ENCODE data around the gene NBAS.

The NBAS gene

GRCh38 chr2:15486770-15487169 lies 74.4 kb downstream of the NBAS start:
- Histone ChIP-seq H3K27ac (no peak overlapping the region), H3K36me3 (peaks cover 39% of the 10 kb centered on the region), H3K9me3 (no peaks in the 10 kb centered on the region), H3K4me1 (no peaks in the 10 kb centered on the region), H3K9ac (no peak overlapping the region), H4K20me1 (no peaks in the 10 kb centered on the region), H3K4me3 (no peak overlapping the region), H3K27me3 (no peaks in the 10 kb centered on the region), H3K4me2 (no peak overlapping the region)
- TF ChIP-seq Cebpa-rat (IDR thresholded peaks at IDR 0.05) = no peak

GRCh38 chr2:15485949-15486348 lies 75.2 kb downstream of the NBAS start:
- no peak overlapping the region for H3K9ac ChIP-seq
- H3K27me3 ChIP-seq = no peaks in the 10 kb centered on the region
- TF ChIP-seq Cebpa-rat (IDR thresholded peaks at IDR 0.05) = no peak
- H4K20me1 ChIP-seq = no peaks in the 10 kb centered on the region
- no peak overlapping the region for H3K27ac ChIP-seq
- no peaks in the 10 kb centered on the region for H3K9me3 ChIP-seq
- no peak overlapping the region for H3K4me3 ChIP-seq
- H3K36me3 ChIP-seq = peaks cover 47% of the 10 kb centered on the region
- H3K4me1 ChIP-seq = no peaks in the 10 kb centered on the region
- no peak overlapping the region for H3K4me2 ChIP-seq

- Histone ChIP-seq H3K9ac (no peak overlapping the region), H3K27ac (no peak overlapping the region), H3K4me3 (no peak overlapping the region), H3K27me3 (no peaks in the 10 kb centered on the region), H3K9me3 (no peaks in the 10 kb centered on the region), H3K36me3 (peaks cover 40% of the 10 kb centered on the region), H3K4me1 (no peaks in the 10 kb centered on the region), H3K4me2 (no peak overlapping the region), H4K20me1 (no peaks in the 10 kb centered on the region)
- no peak for TF ChIP-seq Cebpa-rat (IDR thresholded peaks at IDR 0.05)
Measured at GRCh38 chr2:15481000-15481399, 80.1 kb downstream of the NBAS start.

- H3K4me1 ChIP-seq = no peaks in the 10 kb centered on the region
- H3K4me2 ChIP-seq = no peak overlapping the region
- peaks cover 35% of the 10 kb centered on the region for H3K36me3 ChIP-seq
- H3K9me3 ChIP-seq = no peaks in the 10 kb centered on the region
- no peaks in the 10 kb centered on the region for H4K20me1 ChIP-seq
- no peaks in the 10 kb centered on the region for H3K27me3 ChIP-seq
- H3K9ac ChIP-seq = no peak overlapping the region
- H3K4me3 ChIP-seq = no peak overlapping the region
- TF ChIP-seq Cebpa-rat (IDR thresholded peaks at IDR 0.05) = no peak
- no peak overlapping the region for H3K27ac ChIP-seq
Measured at GRCh38 chr2:15480552-15480951, 80.6 kb downstream of the NBAS start.

- H3K4me1 ChIP-seq = no peaks in the 10 kb centered on the region
- no peaks in the 10 kb centered on the region for H3K27me3 ChIP-seq
- H3K4me3 ChIP-seq = no peak overlapping the region
- no peak for TF ChIP-seq Cebpa-rat (IDR thresholded peaks at IDR 0.05)
- no peaks in the 10 kb centered on the region for H3K9me3 ChIP-seq
- H3K9ac ChIP-seq = no peak overlapping the region
- no peak overlapping the region for H3K4me2 ChIP-seq
- H3K36me3 ChIP-seq = peaks cover 47% of the 10 kb centered on the region
- H3K27ac ChIP-seq = no peak overlapping the region
- no peaks in the 10 kb centered on the region for H4K20me1 ChIP-seq
Measured at GRCh38 chr2:15472876-15473275, 88.3 kb downstream of the NBAS start.

- no peak for TF ChIP-seq Cebpa-rat (IDR thresholded peaks at IDR 0.05)
- H3K4me2 ChIP-seq = no peak overlapping the region
- H3K9me3 ChIP-seq = no peaks in the 10 kb centered on the region
- peaks cover 52% of the 10 kb centered on the region for H3K36me3 ChIP-seq
- no peak overlapping the region for H3K9ac ChIP-seq
- no peaks in the 10 kb centered on the region for H4K20me1 ChIP-seq
- no peak overlapping the region for H3K27ac ChIP-seq
- H3K4me1 ChIP-seq = no peaks in the 10 kb centered on the region
- H3K4me3 ChIP-seq = no peak overlapping the region
- H3K27me3 ChIP-seq = no peaks in the 10 kb centered on the region
Measured at GRCh38 chr2:15472133-15472532, 89.0 kb downstream of the NBAS start.

GRCh38 chr2:15471606-15472005 lies 89.5 kb downstream of the NBAS start:
- no peak for TF ChIP-seq Cebpa-rat (IDR thresholded peaks at IDR 0.05)
- no peak overlapping the region for H3K9ac ChIP-seq
- H3K9me3 ChIP-seq = no peaks in the 10 kb centered on the region
- H3K4me2 ChIP-seq = no peak overlapping the region
- no peak overlapping the region for H3K27ac ChIP-seq
- no peaks in the 10 kb centered on the region for H3K27me3 ChIP-seq
- H4K20me1 ChIP-seq = no peaks in the 10 kb centered on the region
- no peaks in the 10 kb centered on the region for H3K4me1 ChIP-seq
- no peak overlapping the region for H3K4me3 ChIP-seq
- H3K36me3 ChIP-seq = peaks cover 55% of the 10 kb centered on the region

GRCh38 chr2:15460112-15460620 lies 101.0 kb downstream of the NBAS start:
- Histone ChIP-seq H3K4me1 (peaks cover 15% of the 10 kb centered on the region), H3K27ac (no peak overlapping the region), H4K20me1 (no peaks in the 10 kb centered on the region), H3K36me3 (peaks cover 52% of the 10 kb centered on the region), H3K27me3 (no peaks in the 10 kb centered on the region), H3K4me2 (no peak overlapping the region), H3K9ac (no peak overlapping the region), H3K9me3 (no peaks in the 10 kb centered on the region), H3K4me3 (no peak overlapping the region)
- TF ChIP-seq Cebpa-rat (IDR thresholded peaks at IDR 0.05) = no peak

- Histone ChIP-seq H3K4me3 (no peak overlapping the region), H3K9ac (no peak overlapping the region), H4K20me1 (no peaks in the 10 kb centered on the region), H3K9me3 (no peaks in the 10 kb centered on the region), H3K4me2 (no peak overlapping the region), H3K36me3 (peaks cover 59% of the 10 kb centered on the region), H3K27me3 (no peaks in the 10 kb centered on the region), H3K27ac (no peak overlapping the region), H3K4me1 (peaks cover 5% of the 10 kb centered on the region)
- TF ChIP-seq Cebpa-rat (IDR thresholded peaks at IDR 0.05) = no peak
Measured at GRCh38 chr2:15458277-15458676, 102.9 kb downstream of the NBAS start.

GRCh38 chr2:15457868-15458267 lies 103.3 kb downstream of the NBAS start:
- no peak for TF ChIP-seq Cebpa-rat (IDR thresholded peaks at IDR 0.05)
- Histone ChIP-seq H3K27ac (no peak overlapping the region), H3K4me3 (no peak overlapping the region), H3K27me3 (no peaks in the 10 kb centered on the region), H3K4me2 (no peak overlapping the region), H3K9ac (no peak overlapping the region), H3K4me1 (peaks cover 1% of the 10 kb centered on the region; the same call in 1 of the 2 replicates), H3K9me3 (no peaks in the 10 kb centered on the region), H4K20me1 (no peaks in the 10 kb centered on the region), H3K36me3 (peaks cover 60% of the 10 kb centered on the region)

- no peaks in the 10 kb centered on the region for H3K4me1 ChIP-seq
- H3K4me2 ChIP-seq = no peak overlapping the region
- no peak for TF ChIP-seq Cebpa-rat (IDR thresholded peaks at IDR 0.05)
- H3K4me3 ChIP-seq = no peak overlapping the region
- H3K27me3 ChIP-seq = no peaks in the 10 kb centered on the region
- H4K20me1 ChIP-seq = no peaks in the 10 kb centered on the region
- no peak overlapping the region for H3K9ac ChIP-seq
- H3K9me3 ChIP-seq = no peaks in the 10 kb centered on the region
- H3K27ac ChIP-seq = no peak overlapping the region
- H3K36me3 ChIP-seq = peaks cover 63% of the 10 kb centered on the region
Measured at GRCh38 chr2:15456352-15456751, 104.8 kb downstream of the NBAS start.
